ENCODE measurements around the gene IFIT3. TPM values are rescaled to one million over a fixed set of nuclear protein-coding genes. Genes with fewer than 3 reads are reported as not detected.

Gene IFIT3
- total RNA-seq, 2 experiments from 2014 or later = 19.2 to 21.1 TPM

DNA sequence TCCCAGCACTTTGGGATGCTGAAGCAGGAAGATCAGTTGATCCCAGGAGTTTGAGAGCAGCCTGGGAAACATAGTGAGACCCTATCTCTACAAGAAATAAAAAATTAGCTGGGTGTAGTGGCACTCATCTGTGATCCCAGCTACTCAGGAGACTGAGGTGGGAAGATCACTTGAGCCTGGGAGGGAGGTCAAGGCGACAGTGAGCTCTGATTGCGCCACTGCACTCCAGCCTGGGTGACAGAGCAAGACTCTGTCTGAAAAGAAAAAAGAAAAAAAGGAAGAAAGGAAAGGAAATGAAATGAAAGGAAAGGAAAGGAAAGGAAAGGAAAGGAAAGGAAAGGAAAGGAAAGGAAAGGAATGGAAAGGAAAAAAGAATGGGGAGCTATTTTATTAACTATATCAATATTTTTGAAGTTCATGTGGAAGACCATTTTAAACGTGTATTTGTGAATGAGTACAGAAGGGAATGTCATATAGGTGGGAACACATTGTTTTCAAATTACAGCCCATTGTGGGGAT lies 33.0 kb upstream of the IFIT3 start:
- Mint-ChIP-seq H3K27me3 (no peaks in the 10 kb centered on the region), H3K36me3 (ENCODE audit: low read depth) (no peaks in the 10 kb centered on the region), H3K4me1 (peaks cover 10% of the 10 kb centered on the region), H3K4me3 (no peak overlapping the region), H3K9me3 (ENCODE audit: low read depth) (peaks cover 2% of the 10 kb centered on the region), H3K27ac (no peak overlapping the region)
- CTCF ChIA-PET = no interaction called here
- no peak for DNase-seq
- intact Hi-C loops (cut with DNase I, micrococcal nuclease) = loop anchor here in 1 of 2 experiments (2.0 kb wide), 1 partner anchor 74 kb away; no protein-coding TSS in a partner anchor
- POLR2A ChIA-PET = interaction anchor here (0.7 kb wide), 1 partner anchor 303 kb away, joined by 3 read pairs; no protein-coding TSS in a partner anchor
- ATAC-seq = no peak

DNA sequence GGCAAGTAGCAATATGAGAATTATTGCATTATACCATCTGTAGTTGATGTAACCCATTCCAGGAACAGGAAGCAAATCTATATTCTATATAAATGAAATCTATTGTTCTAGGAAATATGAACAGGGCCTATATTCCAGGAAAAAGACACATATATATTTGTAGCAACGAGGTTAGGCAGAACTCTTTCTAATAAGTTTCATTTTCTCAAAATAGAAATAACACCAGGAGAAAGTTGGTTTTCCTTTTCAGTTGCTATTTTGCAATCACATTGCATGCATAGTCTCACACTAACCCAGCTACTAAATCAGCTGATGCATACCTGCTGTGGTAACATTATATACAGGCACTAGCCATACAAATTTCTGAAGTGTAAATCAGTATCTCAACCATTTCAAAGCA lies 32.2 kb upstream of the IFIT3 start:
- H3K27ac Mint-ChIP-seq = no peak overlapping the region
- H3K4me1 Mint-ChIP-seq = peaks cover 14% of the 10 kb centered on the region
- H3K9me3 Mint-ChIP-seq (ENCODE audit: low read depth) = peaks cover 2% of the 10 kb centered on the region
- POLR2A ChIA-PET = no interaction called here
- DNase-seq = no peak
- CTCF ChIA-PET = no interaction called here
- no peak overlapping the region for H3K4me3 Mint-ChIP-seq
- no peaks in the 10 kb centered on the region for H3K27me3 Mint-ChIP-seq
- no peaks in the 10 kb centered on the region for H3K36me3 Mint-ChIP-seq (ENCODE audit: low read depth)
- intact Hi-C loops (cut with DNase I, micrococcal nuclease) = loop anchor here in 1 of 2 experiments (2.0 kb wide), 1 partner anchor 73 kb away; no protein-coding TSS in a partner anchor
- ATAC-seq = peak; percentile 76

DNA sequence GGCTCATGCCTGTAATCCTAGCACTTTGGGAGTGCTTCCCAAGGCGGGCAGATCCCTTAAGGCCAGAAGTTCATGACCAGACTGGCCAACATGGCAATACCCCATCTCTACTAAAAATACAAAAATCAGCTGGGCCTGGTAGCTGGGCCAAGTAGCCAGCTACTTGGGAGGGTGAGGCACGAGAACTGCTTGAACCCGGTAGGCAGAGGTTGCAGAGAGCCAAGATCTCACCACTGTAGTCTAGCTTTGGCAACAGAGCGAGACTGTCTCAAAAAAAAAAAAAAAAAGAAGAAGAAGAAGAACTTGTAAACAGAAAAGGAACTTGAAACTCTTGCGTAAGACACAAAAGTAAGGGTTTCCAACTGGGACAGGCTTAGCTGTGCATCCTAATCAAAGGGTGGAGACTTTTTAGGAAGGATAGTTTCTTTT lies 31.6 kb upstream of the IFIT3 start:
- ATAC-seq (no peak), DNase-seq (no peak)
- no peak overlapping the region for H3K4me3 Mint-ChIP-seq
- ChIA-PET CTCF (no interaction called here), POLR2A (no interaction called here)
- H3K36me3 Mint-ChIP-seq (ENCODE audit: low read depth) = no peaks in the 10 kb centered on the region
- H3K4me1 Mint-ChIP-seq = peaks cover 18% of the 10 kb centered on the region
- H3K27ac Mint-ChIP-seq = no peak overlapping the region
- peaks cover 2% of the 10 kb centered on the region for H3K9me3 Mint-ChIP-seq (ENCODE audit: low read depth)
- intact Hi-C loops (cut with DNase I, micrococcal nuclease) = no loop called here
- H3K27me3 Mint-ChIP-seq = no peaks in the 10 kb centered on the region

DNA sequence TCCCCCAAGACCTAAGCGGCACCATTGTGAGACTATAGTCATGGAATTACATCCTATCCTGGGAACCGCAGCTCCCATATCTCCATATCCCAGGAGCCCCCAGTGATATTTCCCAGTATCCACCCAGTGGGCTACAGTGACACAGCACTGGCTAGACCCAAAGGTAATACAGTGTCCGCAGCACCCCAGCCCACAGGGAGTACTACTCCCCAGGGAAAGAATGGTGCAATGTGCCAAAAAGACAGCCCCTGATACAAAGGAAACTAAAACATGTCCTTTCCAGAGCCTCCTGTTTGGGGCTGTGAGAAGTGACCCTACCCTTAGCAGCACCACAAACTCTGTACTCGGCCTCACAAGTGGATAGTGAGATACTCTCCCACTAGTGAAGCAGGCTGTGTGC lies 30.4 kb upstream of the IFIT3 start:
- ChIA-PET POLR2A (no interaction called here), CTCF (no interaction called here)
- Mint-ChIP-seq H3K36me3 (ENCODE audit: low read depth) (no peaks in the 10 kb centered on the region), H3K27ac (no peak overlapping the region), H3K9me3 (ENCODE audit: low read depth) (peaks cover 2% of the 10 kb centered on the region), H3K27me3 (no peaks in the 10 kb centered on the region), H3K4me3 (no peak overlapping the region), H3K4me1 (peaks cover 28% of the 10 kb centered on the region)
- DNase-seq = no peak
- intact Hi-C loops (cut with DNase I, micrococcal nuclease) = no loop called here
- ATAC-seq = no peak

DNA sequence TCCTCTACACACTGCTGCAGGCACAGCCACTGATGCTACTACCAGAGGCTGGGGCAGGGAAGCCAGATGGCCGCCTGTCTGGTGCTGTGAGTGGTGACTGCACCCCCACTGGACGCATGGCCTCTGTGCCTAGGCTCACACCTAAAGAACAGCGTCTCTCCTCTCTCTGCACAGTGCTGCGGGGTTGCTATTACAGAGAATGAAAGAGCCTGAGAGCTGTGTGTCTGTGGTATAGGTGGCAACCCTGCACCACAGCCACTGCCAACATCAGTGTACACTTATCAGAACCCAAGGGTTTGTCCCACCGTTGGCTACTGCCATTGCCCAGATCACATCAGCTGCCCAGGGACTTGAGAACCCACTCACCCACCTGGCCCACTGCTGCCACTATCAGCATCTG lies 30.0 kb upstream of the IFIT3 start:
- DNase-seq (no peak), ATAC-seq (no peak)
- H3K36me3 Mint-ChIP-seq (ENCODE audit: low read depth) = no peaks in the 10 kb centered on the region
- H3K4me3 Mint-ChIP-seq = no peak overlapping the region
- ChIA-PET POLR2A (no interaction called here), CTCF (no interaction called here)
- intact Hi-C loops (cut with DNase I, micrococcal nuclease) = no loop called here
- peaks cover 2% of the 10 kb centered on the region for H3K9me3 Mint-ChIP-seq (ENCODE audit: low read depth)
- H3K4me1 Mint-ChIP-seq = peaks cover 33% of the 10 kb centered on the region
- no peaks in the 10 kb centered on the region for H3K27me3 Mint-ChIP-seq
- H3K27ac Mint-ChIP-seq = no peak overlapping the region

DNA sequence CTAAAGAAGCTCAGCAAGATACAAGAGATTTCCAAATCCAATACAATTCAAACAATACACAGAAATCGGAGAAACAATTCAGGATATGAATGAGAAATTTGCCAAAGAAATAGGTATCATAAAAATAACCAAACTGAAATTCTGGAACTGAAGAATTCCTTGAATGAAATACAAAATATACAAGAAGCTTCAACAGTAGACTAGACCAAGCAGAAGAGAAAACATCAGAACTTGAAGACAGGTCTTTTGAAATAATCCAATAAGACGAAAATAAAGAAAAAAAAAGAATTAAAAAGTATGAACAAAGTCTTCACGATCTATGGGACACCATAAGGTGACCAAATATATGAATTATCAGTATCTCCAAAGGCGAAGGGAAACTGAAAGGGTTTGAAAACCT lies 28.8 kb upstream of the IFIT3 start:
- Mint-ChIP-seq H3K36me3 (ENCODE audit: low read depth) (peaks cover 8% of the 10 kb centered on the region), H3K27ac (no peak overlapping the region), H3K9me3 (ENCODE audit: low read depth) (peaks cover 2% of the 10 kb centered on the region), H3K4me3 (no peak overlapping the region), H3K27me3 (no peaks in the 10 kb centered on the region), H3K4me1 (peaks cover 45% of the 10 kb centered on the region)
- no peak for ATAC-seq
- no peak for DNase-seq
- intact Hi-C loops (cut with DNase I, micrococcal nuclease) = no loop called here
- ChIA-PET POLR2A (no interaction called here), CTCF (interaction anchor here (0.9 kb wide), 1 partner anchor 10 kb away, joined by 3 read pairs; no protein-coding TSS in a partner anchor)

DNA sequence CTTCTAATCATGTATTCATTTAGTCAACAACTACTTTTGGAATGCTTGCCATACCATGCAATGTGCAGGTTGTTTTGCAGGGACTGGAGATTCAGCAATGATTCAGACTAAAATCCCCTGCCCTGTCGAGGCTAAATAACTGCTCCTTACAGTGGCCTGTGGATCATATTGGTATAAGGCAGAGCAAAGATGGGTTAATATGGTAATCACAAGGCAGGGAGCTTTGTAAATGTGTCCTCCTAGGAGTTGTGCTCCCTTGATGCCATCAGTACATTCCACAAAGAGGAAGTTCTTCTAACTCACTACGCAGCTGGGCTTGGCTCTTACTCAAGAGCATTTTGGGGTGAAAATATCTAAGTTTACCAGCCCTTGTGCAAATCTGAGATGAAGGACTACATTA lies 26.6 kb upstream of the IFIT3 start:
- H3K27me3 Mint-ChIP-seq = no peaks in the 10 kb centered on the region
- intact Hi-C loops (cut with DNase I, micrococcal nuclease) = loop anchor here (1.0 kb wide), 1 partner anchor 31 kb away; no protein-coding TSS in a partner anchor
- ATAC-seq (peak; percentile 42), DNase-seq (peak; percentile 16)
- H3K4me1 Mint-ChIP-seq = peaks cover 42% of the 10 kb centered on the region
- ChIA-PET CTCF (interaction anchor here (1.0 to 1.3 kb wide), 2 partner anchors 50 to 117 kb away, joined by 3 to 4 read pairs; partner anchors contain the start of gene LIPA), POLR2A (no interaction called here)
- H3K9me3 Mint-ChIP-seq (ENCODE audit: low read depth) = peaks cover 2% of the 10 kb centered on the region
- H3K27ac Mint-ChIP-seq = peak overlapping the region; percentile 86
- H3K36me3 Mint-ChIP-seq (ENCODE audit: low read depth) = peaks cover 23% of the 10 kb centered on the region
- H3K4me3 Mint-ChIP-seq = peak overlapping the region; percentile 74

DNA sequence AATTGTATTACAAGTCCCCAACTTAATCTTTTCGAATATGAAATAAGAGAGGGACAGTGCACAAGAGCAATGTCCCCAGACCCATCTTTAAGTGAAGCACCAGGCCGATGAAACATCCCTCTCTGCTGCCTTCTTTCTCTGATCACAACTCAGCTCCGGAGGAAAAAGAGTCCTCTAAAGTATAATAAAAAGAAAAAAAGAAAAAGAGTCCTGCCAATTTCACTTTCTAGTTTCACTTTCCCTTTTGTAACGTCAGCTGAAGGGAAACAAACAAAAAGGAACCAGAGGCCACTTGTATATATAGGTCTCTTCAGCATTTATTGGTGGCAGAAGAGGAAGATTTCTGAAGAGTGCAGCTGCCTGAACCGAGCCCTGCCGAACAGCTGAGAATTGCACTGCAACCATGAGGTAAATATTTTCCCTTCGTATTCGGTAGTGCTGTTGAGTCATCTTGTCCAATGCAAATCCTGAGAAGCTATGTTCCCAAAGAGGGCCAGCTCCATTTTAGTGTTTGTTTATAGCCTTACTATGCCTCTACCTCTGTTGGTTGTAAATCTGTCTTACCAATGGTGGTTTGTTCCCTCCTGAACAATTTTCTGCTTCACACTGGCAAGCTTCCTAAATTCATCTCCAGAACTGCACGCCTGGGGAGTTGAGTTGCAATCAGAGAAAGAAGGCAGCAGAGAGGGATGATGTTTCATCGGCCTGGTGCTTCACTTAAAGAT lies 25.9 kb upstream of the IFIT3 start, which contains the start of gene IFIT2:
Gene IFIT2, plus strand, starts transcription at position 326 of the 725 bp plus-strand sequence. Its CDS starts 78 bp downstream, at position 404.
- peak; percentile 74 for ATAC-seq
- intact Hi-C loops (cut with DNase I, micrococcal nuclease) = loop anchor here (1.0 to 2.0 kb wide), 2 partner anchors 30 to 113 kb away; partner anchors contain the start of gene IFIT5 (in 1 of the 2)
- H3K4me3 Mint-ChIP-seq = peak within 1 kb of the TSS; percentile 74

DNA sequence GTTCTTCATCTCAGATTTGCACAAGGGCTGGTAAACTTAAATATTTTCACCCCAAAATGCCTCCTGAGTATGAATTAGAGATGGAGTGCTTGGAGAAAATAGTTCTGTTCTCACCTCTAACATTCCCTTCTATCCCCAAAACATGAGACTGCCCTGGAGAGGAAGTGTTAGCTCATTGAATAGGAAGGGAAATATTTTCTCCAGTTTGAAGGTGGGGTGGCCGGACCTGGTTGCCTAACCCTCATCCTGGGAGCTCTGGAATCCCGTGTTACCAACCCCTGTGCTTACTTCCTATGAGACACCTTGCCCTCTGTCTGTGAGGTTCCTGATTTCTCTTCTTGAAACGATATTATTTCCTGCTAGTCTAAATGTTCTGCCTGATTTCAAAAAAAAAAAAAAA lies 25.2 kb upstream of the IFIT3 start:
- DNase-seq = no peak
- intact Hi-C loops (cut with DNase I, micrococcal nuclease) = loop anchor here in 1 of 2 experiments (2.0 kb wide), 1 partner anchor 112 kb away; the partner anchor contains the start of gene IFIT5
- Mint-ChIP-seq H3K36me3 (ENCODE audit: low read depth) (peaks cover 35% of the 10 kb centered on the region), H3K4me1 (peaks cover 42% of the 10 kb centered on the region), H3K27ac (no peak overlapping the region), H3K9me3 (ENCODE audit: low read depth) (peaks cover 2% of the 10 kb centered on the region), H3K27me3 (no peaks in the 10 kb centered on the region), H3K4me3 (peak overlapping the region; percentile 74)
- no peak for ATAC-seq
- CTCF ChIA-PET = interaction anchor here (0.6 to 1.3 kb wide), 3 partner anchors 30 to 116 kb away, joined by 3 to 4 read pairs (median 3); no protein-coding TSS in a partner anchor
- POLR2A ChIA-PET = interaction anchor here (0.6 to 0.7 kb wide), 2 partner anchors 115 to 405 kb away, joined by 3 read pairs; no protein-coding TSS in a partner anchor

More for the DNA sequence above, 25.9 kb upstream of the IFIT3 start, which contains the start of gene IFIT2:
- Mint-ChIP-seq H3K36me3 (ENCODE audit: low read depth) (peaks cover 29% of the 10 kb centered on the region), H3K9me3 (ENCODE audit: low read depth) (peaks cover 2% of the 10 kb centered on the region), H3K27me3 (no peaks in the 10 kb centered on the region), H3K4me1 (peaks cover 42% of the 10 kb centered on the region), H3K27ac (peak within 1 kb of the TSS; percentile 86)
- ChIA-PET CTCF (interaction anchor here (0.6 to 1.3 kb wide), 6 partner anchors 26 to 495 kb away, joined by 3 to 4 read pairs (median 3); partner anchors contain the start of genes IFIT3 and LIPA), POLR2A (interaction anchor here (0.7 kb wide), 1 partner anchor 116 kb away, joined by 3 read pairs; no protein-coding TSS in a partner anchor)
- DNase-seq = peak; percentile 50

DNA sequence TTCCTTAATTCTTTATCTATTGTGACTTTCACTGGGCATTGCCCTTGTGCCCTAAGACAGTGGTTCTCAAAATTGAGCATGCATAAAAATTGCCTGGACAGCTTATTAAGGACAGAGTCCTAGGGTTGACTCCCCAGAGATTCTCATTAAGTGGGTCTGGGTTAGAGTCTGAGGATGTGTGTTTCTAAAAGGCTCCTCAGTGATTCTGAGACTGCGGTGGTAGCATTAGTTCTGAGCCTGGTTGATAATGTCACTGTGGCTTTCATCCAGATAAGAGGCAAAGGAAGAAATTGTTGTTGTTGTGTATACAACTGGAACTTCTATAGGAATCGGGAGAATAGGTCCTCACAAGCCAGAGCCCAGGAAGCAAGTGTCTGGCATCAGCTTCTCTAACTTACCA lies 24.6 kb upstream of the IFIT3 start:
- ChIA-PET CTCF (interaction anchor here (0.6 kb wide), 1 partner anchor 739 kb away, joined by 4 read pairs; no protein-coding TSS in a partner anchor), POLR2A (interaction anchor here (0.6 kb wide), 1 partner anchor 406 kb away, joined by 3 read pairs; no protein-coding TSS in a partner anchor)
- ATAC-seq = no peak
- Mint-ChIP-seq H3K27ac (peak overlapping the region; percentile 26), H3K4me3 (peak overlapping the region; percentile 74), H3K9me3 (ENCODE audit: low read depth) (peaks cover 6% of the 10 kb centered on the region), H3K36me3 (ENCODE audit: low read depth) (peaks cover 40% of the 10 kb centered on the region), H3K4me1 (peaks cover 42% of the 10 kb centered on the region), H3K27me3 (no peaks in the 10 kb centered on the region)
- intact Hi-C loops (cut with DNase I, micrococcal nuclease) = loop anchor here in 1 of 2 experiments (2.0 kb wide), 1 partner anchor 112 kb away; the partner anchor contains the start of gene IFIT5
- no peak for DNase-seq

DNA sequence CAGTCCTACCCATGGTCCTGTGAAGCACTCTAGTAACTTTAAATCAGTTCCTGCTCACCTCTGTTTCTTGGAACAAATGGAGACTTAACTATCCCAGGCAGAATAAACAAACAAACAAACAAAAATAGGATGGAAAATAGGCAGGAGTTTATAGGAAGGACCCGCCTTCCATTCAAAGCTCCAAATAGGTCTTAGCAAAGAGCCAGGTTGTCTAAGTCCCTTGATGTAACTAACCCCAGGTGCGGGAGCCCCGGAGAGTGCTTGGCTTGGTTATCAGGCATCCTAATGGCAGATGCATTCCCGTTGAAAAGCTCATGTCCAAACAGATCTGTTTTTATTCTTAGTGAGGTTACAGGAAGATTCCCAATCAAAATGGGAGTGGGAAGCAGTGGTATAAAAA lies 23.8 kb upstream of the IFIT3 start:
- H3K4me3 Mint-ChIP-seq = peak overlapping the region; percentile 6

More for the DNA sequence above, 23.8 kb upstream of the IFIT3 start:
- H3K36me3 Mint-ChIP-seq (ENCODE audit: low read depth) = peaks cover 42% of the 10 kb centered on the region
- H3K4me1 Mint-ChIP-seq = peaks cover 42% of the 10 kb centered on the region
- H3K9me3 Mint-ChIP-seq (ENCODE audit: low read depth) = peaks cover 4% of the 10 kb centered on the region
- DNase-seq (no peak), ATAC-seq (no peak)
- H3K27me3 Mint-ChIP-seq = no peaks in the 10 kb centered on the region
- CTCF ChIA-PET = interaction anchor here (0.6 to 1.6 kb wide), 2 partner anchors 61 to 194 kb away, joined by 3 to 5 read pairs; no protein-coding TSS in a partner anchor
- intact Hi-C loops (cut with DNase I, micrococcal nuclease) = no loop called here
- H3K27ac Mint-ChIP-seq = no peak overlapping the region
- POLR2A ChIA-PET = no interaction called here

Measured in activated CD4-positive, alpha-beta T cell treated with anti-CD3 and anti-CD28 coated beads for 36 hours (primary cell).